ENCODE results near the gene GON7. TPM values are rescaled to one million over a fixed set of nuclear protein-coding genes. Genes with fewer than 3 reads are reported as not detected.

GON7 gene
- total RNA-seq, 1 experiment from 2014 or later: 11.2 TPM

DNA sequence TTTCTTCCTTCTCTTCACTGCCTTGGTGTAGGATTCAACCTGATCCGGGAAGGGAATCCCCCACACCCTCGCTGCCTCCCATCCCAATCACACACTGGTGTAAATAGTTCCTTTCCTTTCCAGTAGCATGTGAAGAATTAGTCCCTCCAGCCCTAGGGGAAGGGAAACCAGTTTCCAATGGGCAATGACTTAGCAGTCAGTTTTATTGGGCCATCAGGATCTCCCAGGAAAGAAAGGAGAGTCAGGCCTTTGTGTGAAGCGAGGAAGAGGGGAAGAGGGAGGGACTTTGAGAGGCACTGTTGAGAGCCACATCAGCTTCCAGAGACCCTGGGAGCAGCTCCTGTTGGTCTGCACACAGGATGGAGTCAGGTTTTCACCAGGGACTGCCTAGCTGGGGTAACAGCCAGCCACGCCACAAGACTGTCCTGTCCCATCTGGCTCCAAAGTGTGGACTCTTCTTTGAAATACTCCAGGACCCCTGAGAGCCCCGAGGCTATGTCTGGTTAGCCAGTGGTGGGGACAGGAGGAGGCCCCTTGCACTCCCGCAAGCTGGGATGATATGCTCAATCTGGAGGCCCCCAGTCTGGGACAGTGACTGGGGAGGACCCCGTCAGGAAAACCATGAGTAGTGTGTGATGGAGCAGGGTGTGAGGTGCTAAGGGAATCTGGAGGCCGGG, 50.0 kb downstream of the GON7 start:
- Histone ChIP-seq H3K36me3 (ENCODE audit: control insufficient read depth in 1 of 2, insufficient read depth in 2 of 2, low read length in 2 of 2) (no peaks in the 10 kb centered on the region), H3K4me2 (ENCODE audit: low read length) (no peak overlapping the region), H4K20me1 (ENCODE audit: insufficient read depth) (no peaks in the 10 kb centered on the region), H3K27me3 (ENCODE audit: insufficient read depth, low read length) (no peaks in the 10 kb centered on the region), H3K27ac (ENCODE audit: low read depth, low read length) (no peak overlapping the region), H3K4me3 (replicated peaks in 1 of 2; ENCODE audit: low read depth in 1 of 2, low read length in 2 of 2) (no peak overlapping the region), H3K9me3 (ENCODE audit: control insufficient read depth in 1 of 2, insufficient read depth in 1 of 2, low read depth in 1 of 2, low read length in 2 of 2) (no peaks in the 10 kb centered on the region), H3K4me1 (ENCODE audit: control insufficient read depth in 1 of 2, insufficient read depth in 2 of 2, low read length in 2 of 2) (peaks cover 0 to 8% of the 10 kb centered on the region in 2 experiments; a peak in 2 of 4 replicates), H3K9me2 (ENCODE audit: insufficient read depth) (no peaks in the 10 kb centered on the region), H2AFZ (ENCODE audit: low read depth, low read length, poor library complexity, severe bottlenecking) (no peak overlapping the region), H3K9ac (ENCODE audit: low read length) (no peak overlapping the region), H3K79me2 (ENCODE audit: insufficient read depth, low read length) (no peaks in the 10 kb centered on the region)
- DNase-seq (ENCODE audit: low read depth, low spot score) (no peak), ATAC-seq (no peak)
- ChIA-PET RAD21 (ENCODE audit: low non-redundant PET in 1 of 2, low total read pairs in 2 of 2, uncharacterized antibody in 2 of 2, unreplicated experiment in 2 of 2) (no interaction called here), POLR2A (no interaction called here), CTCF (interaction anchor here (0.7 to 1.0 kb wide), 2 partner anchors 24 to 980 kb away, joined by 3 read pairs; no protein-coding TSS in a partner anchor)
- intact Hi-C loops (cut with micrococcal nuclease): no loop called here
- no TSS peak for BruUV-seq (replicated peaks)
- TF ChIP-seq ZFX (IDR thresholded peaks at IDR 0.05) (no peak), CBX3 (IDR thresholded peaks at IDR 0.05; ENCODE audit: low read depth) (no peak), FOSL1 (IDR thresholded peaks at IDR 0.05; ENCODE audit: low read depth) (no peak), RAD21 (IDR thresholded peaks at IDR 0.05; ENCODE audit: low read depth) (no peak), SRF (IDR thresholded peaks at IDR 0.05; ENCODE audit: low read depth) (no peak), ELF1 (IDR thresholded peaks at IDR 0.05; ENCODE audit: borderline replicate concordance, low read depth) (no peak), YY1 (IDR thresholded peaks at IDR 0.05; ENCODE audit: extremely low read depth, insufficient replicate concordance, low read depth, low read length) (no peak)
- TF ChIP-seq, protein P1, sequence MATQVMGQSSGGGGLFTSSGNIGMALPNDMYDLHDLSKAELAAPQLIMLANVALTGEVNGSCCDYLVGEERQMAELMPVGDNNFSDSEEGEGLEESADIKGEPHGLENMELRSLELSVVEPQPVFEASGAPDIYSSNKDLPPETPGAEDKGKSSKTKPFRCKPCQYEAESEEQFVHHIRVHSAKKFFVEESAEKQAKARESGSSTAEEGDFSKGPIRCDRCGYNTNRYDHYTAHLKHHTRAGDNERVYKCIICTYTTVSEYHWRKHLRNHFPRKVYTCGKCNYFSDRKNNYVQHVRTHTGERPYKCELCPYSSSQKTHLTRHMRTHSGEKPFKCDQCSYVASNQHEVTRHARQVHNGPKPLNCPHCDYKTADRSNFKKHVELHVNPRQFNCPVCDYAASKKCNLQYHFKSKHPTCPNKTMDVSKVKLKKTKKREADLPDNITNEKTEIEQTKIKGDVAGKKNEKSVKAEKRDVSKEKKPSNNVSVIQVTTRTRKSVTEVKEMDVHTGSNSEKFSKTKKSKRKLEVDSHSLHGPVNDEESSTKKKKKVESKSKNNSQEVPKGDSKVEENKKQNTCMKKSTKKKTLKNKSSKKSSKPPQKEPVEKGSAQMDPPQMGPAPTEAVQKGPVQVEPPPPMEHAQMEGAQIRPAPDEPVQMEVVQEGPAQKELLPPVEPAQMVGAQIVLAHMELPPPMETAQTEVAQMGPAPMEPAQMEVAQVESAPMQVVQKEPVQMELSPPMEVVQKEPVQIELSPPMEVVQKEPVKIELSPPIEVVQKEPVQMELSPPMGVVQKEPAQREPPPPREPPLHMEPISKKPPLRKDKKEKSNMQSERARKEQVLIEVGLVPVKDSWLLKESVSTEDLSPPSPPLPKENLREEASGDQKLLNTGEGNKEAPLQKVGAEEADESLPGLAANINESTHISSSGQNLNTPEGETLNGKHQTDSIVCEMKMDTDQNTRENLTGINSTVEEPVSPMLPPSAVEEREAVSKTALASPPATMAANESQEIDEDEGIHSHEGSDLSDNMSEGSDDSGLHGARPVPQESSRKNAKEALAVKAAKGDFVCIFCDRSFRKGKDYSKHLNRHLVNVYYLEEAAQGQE (IDR thresholded peaks at IDR 0.05; ENCODE audit: low read depth): no peak
- TF ChIP-seq, protein P2, sequence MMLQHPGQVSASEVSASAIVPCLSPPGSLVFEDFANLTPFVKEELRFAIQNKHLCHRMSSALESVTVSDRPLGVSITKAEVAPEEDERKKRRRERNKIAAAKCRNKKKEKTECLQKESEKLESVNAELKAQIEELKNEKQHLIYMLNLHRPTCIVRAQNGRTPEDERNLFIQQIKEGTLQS (IDR thresholded peaks at IDR 0.05): no peak
- TF ChIP-seq, protein P3, sequence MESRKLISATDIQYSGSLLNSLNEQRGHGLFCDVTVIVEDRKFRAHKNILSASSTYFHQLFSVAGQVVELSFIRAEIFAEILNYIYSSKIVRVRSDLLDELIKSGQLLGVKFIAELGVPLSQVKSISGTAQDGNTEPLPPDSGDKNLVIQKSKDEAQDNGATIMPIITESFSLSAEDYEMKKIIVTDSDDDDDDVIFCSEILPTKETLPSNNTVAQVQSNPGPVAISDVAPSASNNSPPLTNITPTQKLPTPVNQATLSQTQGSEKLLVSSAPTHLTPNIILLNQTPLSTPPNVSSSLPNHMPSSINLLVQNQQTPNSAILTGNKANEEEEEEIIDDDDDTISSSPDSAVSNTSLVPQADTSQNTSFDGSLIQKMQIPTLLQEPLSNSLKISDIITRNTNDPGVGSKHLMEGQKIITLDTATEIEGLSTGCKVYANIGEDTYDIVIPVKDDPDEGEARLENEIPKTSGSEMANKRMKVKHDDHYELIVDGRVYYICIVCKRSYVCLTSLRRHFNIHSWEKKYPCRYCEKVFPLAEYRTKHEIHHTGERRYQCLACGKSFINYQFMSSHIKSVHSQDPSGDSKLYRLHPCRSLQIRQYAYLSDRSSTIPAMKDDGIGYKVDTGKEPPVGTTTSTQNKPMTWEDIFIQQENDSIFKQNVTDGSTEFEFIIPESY (IDR thresholded peaks at IDR 0.05; ENCODE audit: extremely low read depth, insufficient replicate concordance, low read length): no peak
